HepG2 (cell line): Measurements from ENCODE around the gene TFDP2. TPM values are rescaled to one million over a fixed set of nuclear protein-coding genes. Genes with fewer than 3 reads are reported as not detected.

Source experiments
- ATAC-seq: fragments of 200-7000 bp; cut with Tn5 transposase; 3 replicates; pipeline ENCODE4 v1.9.1; 2020; ENCODE audit warnings: mild to moderate bottlenecking, moderate library complexity
- BruUV-seq: library from RNA; stranded (reverse); fragments of 400-500 nt; replicated peaks from 2 replicates; lab custom pipeline; 2021; lab: Mats Ljungman, UMichigan
- CTCF ChIA-PET: fragments of 300-600 bp; formaldehyde crosslinking; extraction: SDS; loops from one replicate; lab custom pipeline; 2021; ENCODE audit warnings: low total read pairs, inconsistent platforms, low intra/inter-chr PET ratio; lab: Yijun Ruan, JAX
- POLR2A ChIA-PET: fragments of 350-600 bp; sonication (Branson Sonifier 250); formaldehyde crosslinking; loops from one replicate; lab custom pipeline; 2020; ENCODE audit warnings: antibody characterized with exemption, inconsistent platforms; lab: Yijun Ruan, JAX
- DNase-seq: peaks from one replicate; pipeline ENCODE4 v3.0.0-alpha.2; 2015; ENCODE audit warnings: low spot score
- FAIRE-seq: peaks from 3 replicates; lab custom pipeline; 2011; peaks lifted over from hg19 to GRCh38; lab: Jason Lieb, UNC
- H2AFZ ChIP-seq: one replicate; pipeline ENCODE4 v1.6.1; 2011; ENCODE audit warnings: low read length, inconsistent platforms
- H3K27ac ChIP-seq: fragments of 300-600 bp; 3 replicates; pipeline ENCODE4 v1.8.0; 2011; ENCODE audit warnings: mixed run types, mild to moderate bottlenecking, mixed read lengths, low read length, inconsistent platforms; ENCODE audit not compliant: insufficient read depth; ENCODE audit errors: extremely low read length
- H3K27me3 ChIP-seq, 2 experiments: fragments of 200-600 bp in 1 of 2; 2 replicates in 1 of 2; 3 replicates in 1 of 2; pipeline versions ENCODE4 v1.6.0 to v1.8.0; 2011; ENCODE audit warnings: low read length in 2 of 2, mild to moderate bottlenecking in 2 of 2, moderate library complexity in 2 of 2, inconsistent platforms in 1 of 2; ENCODE audit not compliant: insufficient read depth in 2 of 2, control insufficient read depth in 1 of 2
- H3K36me3 ChIP-seq, 2 experiments: fragments of 200-600 bp in 1 of 2; replicated peaks in 1 of 2; 2 replicates in 1 of 2; 3 replicates in 1 of 2; pipeline versions ENCODE4 v1.5.1 to v1.8.0; 2011; ENCODE audit warnings: low read length in 2 of 2, inconsistent platforms in 1 of 2; ENCODE audit not compliant: insufficient read depth in 2 of 2, control insufficient read depth in 1 of 2
- H3K4me1 ChIP-seq: 2 replicates; pipeline ENCODE4 v1.5.1; 2012; ENCODE audit warnings: low read length, inconsistent platforms; ENCODE audit not compliant: insufficient read depth
- H3K4me2 ChIP-seq: 2 replicates; pipeline ENCODE4 v1.6.0; 2011; ENCODE audit warnings: low read depth, low read length, inconsistent platforms
- H3K4me3 ChIP-seq, 3 experiments: fragments of 200-600 bp in 1 of 3; sonication (generic), shearing (Covaris generic) in 1 of 3; replicated peaks in 1 of 3; 2 replicates each; pipeline ENCODE4 v1.5.1; 2011 to 2016; ENCODE audit warnings: low read length in 3 of 3, inconsistent platforms in 2 of 3, low read depth in 2 of 3, mild to moderate bottlenecking in 2 of 3, control low read depth in 1 of 3, mixed read lengths in 1 of 3; ENCODE audit not compliant: insufficient read depth in 1 of 3
- H3K79me2 ChIP-seq: one replicate; pipeline ENCODE4 v1.6.1; 2011; ENCODE audit warnings: low read length, inconsistent platforms; ENCODE audit not compliant: insufficient read depth
- H3K9ac ChIP-seq: 2 replicates; pipeline ENCODE4 v1.6.0; 2011; ENCODE audit warnings: mild to moderate bottlenecking, low read depth, low read length, inconsistent platforms; ENCODE audit not compliant: insufficient read depth
- H3K9me3 ChIP-seq: 2 replicates; pipeline ENCODE4 v1.5.1; 2012; ENCODE audit warnings: mild to moderate bottlenecking, low read length
- H4K20me1 ChIP-seq: 2 replicates; pipeline ENCODE4 v1.6.0; 2011; ENCODE audit warnings: inconsistent platforms, mild to moderate bottlenecking, low read length, moderate library complexity; ENCODE audit not compliant: insufficient read depth
- FOXM1 ChIP-seq: sonication (generic); formaldehyde crosslinking; IDR thresholded peaks from 2 replicates; pipeline ENCODE4 v1.5.0; 2020; ENCODE audit warnings: missing genetic modification reagents
- MAFF ChIP-seq: IDR thresholded peaks from 2 replicates; pipeline ENCODE4 v1.6.1; 2011; ENCODE audit warnings: low read depth, low read length, improper control_type of control experiment
- MAFK ChIP-seq, 2 experiments: IDR thresholded peaks in 1 of 2; conservative IDR thresholded peaks in 1 of 2; 2 replicates each; pipeline ENCODE4 v1.6.1; 2011; ENCODE audit warnings: improper control_type of control experiment in 2 of 2, low read length in 2 of 2
- ZNF24 ChIP-seq: fragments of 450-650 bp; IDR thresholded peaks from 2 replicates; pipeline ENCODE4 v1.6.1; 2017; ENCODE audit warnings: antibody characterized with exemption, mild to moderate bottlenecking
- ZNF781 ChIP-seq: sonication (generic); formaldehyde crosslinking; IDR thresholded peaks from 2 replicates; pipeline ENCODE4 v1.5.1; 2020; ENCODE audit warnings: borderline replicate concordance, mild to moderate bottlenecking, missing genetic modification reagents; ENCODE audit errors: not compliant biosample characterization
- WGBS: methylation state at CpG from one replicate; pipeline ENCODE4 v1.1.6; 2017; ENCODE audit warnings: low lambda C conversion rate; 5-methylcytosine and 5-hydroxymethylcytosine counted together
- in situ Hi-C: cut with HindIII; loops from 2 replicates; pipeline ENCODE4 v1.10.0; 2017; ENCODE audit warnings: low pct_unique_long_range_greater_than_20kb; ENCODE audit not compliant: extremely low pct_ligation_motif_present
- intact Hi-C: fragments of 100-400 bp; cut with micrococcal nuclease; formaldehyde crosslinking; loops from one replicate; pipeline ENCODE4 v1.10.0; 2022; ENCODE audit not compliant: unreplicated experiment
- polyA plus RNA-seq, 8 experiments: library from polyadenylated mRNA; depleted of rRNA in 3 of 8; stranded (reverse) in 7 of 8; unstranded in 1 of 8; fragments of >200 nt; fragmentation: Illumina TruSeq in 4 of 8; extraction: Trizol in 4 of 8; gene quantifications; 2 replicates each; pipeline versions ENCODE4 v1.2.1 to v1.2.3, GENCODE V29; 2011 to 2016; ENCODE audit warnings: low read depth in 4 of 8, missing spikeins in 1 of 8, mixed read lengths in 1 of 8; ENCODE audit not compliant: insufficient read depth in 1 of 8
- total RNA-seq, 5 experiments: library from RNA; depleted of rRNA; stranded (reverse); fragments of >200 nt; fragmentation: Illumina TruSeq; extraction: Trizol; gene quantifications; 2 replicates each; pipeline ENCODE4 v1.2.3, GENCODE V29; 2016; ENCODE audit warnings: low read depth in 1 of 5

Gene TFDP2
- total and polyA plus RNA-seq, 2 of the 13 experiments (the other 11 are each of a cell fraction or from before 2014, with no cell fraction given), result 17.9 to 37.4 TPM

DNA sequence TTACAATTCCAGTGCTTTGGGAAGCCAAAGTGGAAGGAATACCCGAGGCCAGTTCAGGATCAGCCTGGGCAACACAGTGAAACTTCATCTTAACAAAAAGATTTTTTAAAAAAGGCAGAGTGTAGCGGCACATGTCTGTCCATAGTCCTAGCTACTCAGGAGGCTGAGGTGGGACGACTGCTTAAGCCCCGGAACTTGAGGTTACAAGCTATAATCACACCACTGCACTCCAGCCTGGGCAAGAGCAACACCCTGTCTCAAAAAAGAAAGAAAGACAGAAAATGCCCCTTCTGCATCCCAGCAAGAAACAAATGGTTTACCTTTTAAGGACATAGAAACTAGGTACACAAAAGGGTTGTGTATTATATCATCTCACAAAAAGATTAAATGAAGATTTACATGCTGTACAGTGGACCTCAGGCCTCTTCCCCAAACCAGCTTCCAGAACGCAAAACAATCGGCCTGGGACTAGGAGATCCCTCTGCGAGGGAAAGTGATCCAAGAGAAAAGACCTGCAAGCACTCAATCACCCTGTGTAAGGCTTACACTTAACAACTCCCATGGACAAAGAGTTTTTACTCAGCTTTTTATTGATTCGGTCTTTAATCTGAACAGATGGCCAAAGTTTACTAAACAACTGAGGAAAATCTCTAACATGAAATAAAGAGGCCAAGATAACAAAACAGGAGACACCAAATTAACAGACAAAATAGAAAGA lies 21.2 kb downstream of the TFDP2 start:
- ATAC-seq (no peak), DNase-seq (no peak), FAIRE-seq (no peak)
- Histone ChIP-seq H3K36me3 (no peaks in the 10 kb centered on the region), H4K20me1 (no peaks in the 10 kb centered on the region; the same call in 1 of the 2 replicates), H3K27ac (no peak overlapping the region), H3K9ac (no peak overlapping the region), H3K4me1 (no peaks in the 10 kb centered on the region), H3K9me3 (no peaks in the 10 kb centered on the region), H2AFZ (no peak overlapping the region), H3K79me2 (peaks cover 10% of the 10 kb centered on the region), H3K4me2 (no peak overlapping the region), H3K27me3 (no peaks in the 10 kb centered on the region; a peak in 1 of 5 replicates), H3K4me3 (no peak overlapping the region)
- WGBS, result 94% methylated on average over 8 of the region's 8 CpGs
- ChIA-PET CTCF (no interaction called here), POLR2A (no interaction called here)
- in situ Hi-C loops, result loop anchor here (5.0 kb wide), 1 partner anchor 149 kb away; no protein-coding TSS in a partner anchor
- no peak for TF ChIP-seq FOXM1
- no peak for TF ChIP-seq ZNF781 (CRISPR knock-in tag)
- intact Hi-C loops, result loop anchor here (2.0 to 5.0 kb wide), 2 partner anchors 21 to 84 kb away; partner anchors contain the start of gene TFDP2
- BruUV-seq, result no TSS peak

DNA sequence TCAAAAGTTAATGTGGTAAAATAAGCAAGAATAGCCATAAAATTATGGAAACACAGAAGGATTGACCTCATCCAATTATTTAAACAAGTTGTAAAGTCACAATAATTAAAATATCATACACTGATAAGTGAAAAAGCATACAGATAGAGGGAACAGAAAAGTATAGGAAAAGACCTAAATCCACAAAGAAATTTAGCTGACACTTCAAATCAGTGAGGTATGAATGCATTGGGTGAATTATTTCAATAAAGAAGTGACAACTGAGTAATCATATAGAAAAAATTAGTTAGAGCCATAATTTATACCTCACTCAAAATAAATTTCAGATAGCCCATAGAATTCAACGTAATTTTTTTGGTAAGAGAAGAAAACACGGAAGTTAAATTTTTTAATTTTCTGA lies 25.1 kb downstream of the TFDP2 start:
- Histone ChIP-seq H3K4me1 (no peaks in the 10 kb centered on the region), H2AFZ (no peak overlapping the region), H3K36me3 (no peaks in the 10 kb centered on the region), H4K20me1 (no peaks in the 10 kb centered on the region), H3K4me3 (no peak overlapping the region), H3K27me3 (no peaks in the 10 kb centered on the region; a peak in 1 of 5 replicates), H3K79me2 (peaks cover 4% of the 10 kb centered on the region), H3K9ac (no peak overlapping the region), H3K27ac (no peak overlapping the region), H3K9me3 (no peaks in the 10 kb centered on the region), H3K4me2 (no peak overlapping the region)
- intact Hi-C loops, result no loop called here
- no TSS peak for BruUV-seq
- TF ChIP-seq ZNF24, result no peak
- peak; percentile 38; the same call in 1 of the 2 replicates for TF ChIP-seq MAFF
- peak in 1 of 2 experiments; percentile 57; a peak in 3 of 4 replicates for TF ChIP-seq MAFK (conservative IDR thresholded peaks at IDR 0.05 in 1 of 2, IDR thresholded peaks at IDR 0.05 in 1 of 2; ENCODE audit: low read length in 2 of 2)
- FAIRE-seq, result no peak
- no peak for ATAC-seq
- in situ Hi-C loops, result no loop called here
- CTCF ChIA-PET, result no interaction called here
- WGBS, result 94% methylated on average over 2 of the region's 2 CpGs
- POLR2A ChIA-PET, result no interaction called here
- DNase-seq, result no peak
